ENCODE results near the gene COG2.
"Not testable (repeated sequence)": the region's sequence is repeated elsewhere in the genome, so short reads cannot be mapped to it uniquely, and the experiment has no call there.

The COG2 gene, protein sequence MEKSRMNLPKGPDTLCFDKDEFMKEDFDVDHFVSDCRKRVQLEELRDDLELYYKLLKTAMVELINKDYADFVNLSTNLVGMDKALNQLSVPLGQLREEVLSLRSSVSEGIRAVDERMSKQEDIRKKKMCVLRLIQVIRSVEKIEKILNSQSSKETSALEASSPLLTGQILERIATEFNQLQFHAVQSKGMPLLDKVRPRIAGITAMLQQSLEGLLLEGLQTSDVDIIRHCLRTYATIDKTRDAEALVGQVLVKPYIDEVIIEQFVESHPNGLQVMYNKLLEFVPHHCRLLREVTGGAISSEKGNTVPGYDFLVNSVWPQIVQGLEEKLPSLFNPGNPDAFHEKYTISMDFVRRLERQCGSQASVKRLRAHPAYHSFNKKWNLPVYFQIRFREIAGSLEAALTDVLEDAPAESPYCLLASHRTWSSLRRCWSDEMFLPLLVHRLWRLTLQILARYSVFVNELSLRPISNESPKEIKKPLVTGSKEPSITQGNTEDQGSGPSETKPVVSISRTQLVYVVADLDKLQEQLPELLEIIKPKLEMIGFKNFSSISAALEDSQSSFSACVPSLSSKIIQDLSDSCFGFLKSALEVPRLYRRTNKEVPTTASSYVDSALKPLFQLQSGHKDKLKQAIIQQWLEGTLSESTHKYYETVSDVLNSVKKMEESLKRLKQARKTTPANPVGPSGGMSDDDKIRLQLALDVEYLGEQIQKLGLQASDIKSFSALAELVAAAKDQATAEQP

DNA sequence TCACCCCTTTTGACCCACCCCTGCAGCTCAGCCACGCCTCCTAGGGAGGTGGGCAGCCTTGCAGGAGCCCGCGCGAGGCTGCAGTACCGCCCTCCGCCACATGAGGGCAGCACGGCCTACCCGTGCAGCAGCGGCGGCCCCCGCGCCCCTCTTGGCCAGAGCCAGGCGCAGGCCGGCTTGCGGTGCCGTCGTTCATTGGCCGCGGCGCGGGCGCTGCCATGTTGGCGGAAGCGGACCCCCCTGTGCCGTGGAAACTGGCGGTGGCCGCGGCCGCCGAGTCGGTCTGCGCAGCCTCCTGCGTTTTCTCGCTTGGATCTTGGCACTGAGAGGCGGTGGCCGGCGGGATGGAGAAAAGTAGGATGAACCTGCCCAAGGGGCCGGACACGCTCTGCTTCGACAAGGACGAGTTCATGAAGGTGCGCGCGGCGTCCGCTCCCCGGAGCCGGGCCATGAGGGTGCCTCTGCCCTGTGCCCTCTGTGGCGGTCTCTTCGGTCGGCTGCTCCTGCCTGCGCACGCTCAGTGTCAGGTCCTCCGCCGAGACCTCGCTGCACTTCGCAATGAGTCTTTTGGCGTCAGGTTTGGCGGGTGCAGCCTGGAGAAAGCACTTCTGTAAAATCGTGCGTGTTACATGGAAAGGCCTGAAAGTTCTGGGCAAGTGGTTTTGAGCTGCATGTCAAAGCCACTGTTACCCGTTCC lies at the start of gene COG2:
Gene COG2, plus strand, starts transcription at position 219 of the 697 bp plus-strand sequence. Its CDS starts 126 bp downstream, at position 345.
- DNase-seq (ENCODE audit: low read depth in 2 of 2), result peak; percentile 98

DNA sequence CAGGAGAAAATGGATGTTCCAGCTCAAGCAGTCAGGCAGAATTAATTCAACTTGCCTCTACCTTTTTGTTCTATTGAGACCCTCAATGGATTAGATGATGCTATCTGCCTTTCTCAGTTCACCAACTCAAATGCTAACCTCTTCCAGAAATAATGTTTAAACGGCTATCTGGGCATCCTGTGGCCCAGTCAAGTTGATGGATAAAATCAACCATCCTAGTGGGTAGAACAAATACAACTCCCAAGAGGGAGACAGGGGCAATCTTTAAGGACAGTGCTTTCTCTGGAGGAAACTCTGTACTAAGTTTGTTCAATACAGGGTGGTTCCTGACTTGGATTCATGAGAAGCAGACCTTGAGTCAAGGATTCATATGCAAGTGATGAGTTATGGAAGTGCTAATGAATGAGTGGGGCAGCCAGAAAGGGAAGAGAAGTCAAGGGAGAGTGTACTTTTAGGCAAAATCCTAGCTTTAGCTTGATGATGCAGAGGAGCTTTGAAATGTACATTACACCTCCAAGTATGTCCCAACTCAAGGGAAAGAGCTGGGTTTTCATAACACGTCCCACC lies 49.4 kb upstream of the COG2 start:
- DNase-seq (ENCODE audit: low read depth in 2 of 2), result no peak

DNA sequence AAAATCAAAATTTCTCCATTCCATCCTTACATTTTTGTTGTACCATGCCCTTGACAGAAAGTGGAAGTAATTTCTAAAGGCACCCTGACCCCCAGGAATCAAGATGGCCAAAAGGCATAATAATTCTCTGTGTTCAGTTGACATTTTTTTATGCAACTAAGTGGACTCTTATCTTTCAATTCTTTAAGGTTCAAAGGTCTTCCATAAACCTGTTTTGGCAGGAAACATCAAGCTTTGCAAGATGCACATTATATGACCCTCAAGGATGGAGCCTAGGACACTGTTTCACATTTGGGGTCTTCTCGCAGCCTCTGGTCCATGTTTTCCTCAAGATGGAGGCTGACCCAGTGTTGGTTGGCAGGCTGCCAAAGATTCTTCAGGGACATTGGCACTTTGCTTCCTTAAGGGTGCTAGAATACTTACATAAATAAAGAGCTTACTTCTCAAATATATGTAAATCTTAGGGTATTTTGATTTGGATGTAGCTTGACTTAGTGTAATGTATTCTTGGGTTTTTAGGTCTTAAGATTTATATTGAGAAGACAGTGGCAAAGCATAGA lies 48.0 kb upstream of the COG2 start:
- DNase-seq (ENCODE audit: low read depth in 2 of 2), result no peak

DNA sequence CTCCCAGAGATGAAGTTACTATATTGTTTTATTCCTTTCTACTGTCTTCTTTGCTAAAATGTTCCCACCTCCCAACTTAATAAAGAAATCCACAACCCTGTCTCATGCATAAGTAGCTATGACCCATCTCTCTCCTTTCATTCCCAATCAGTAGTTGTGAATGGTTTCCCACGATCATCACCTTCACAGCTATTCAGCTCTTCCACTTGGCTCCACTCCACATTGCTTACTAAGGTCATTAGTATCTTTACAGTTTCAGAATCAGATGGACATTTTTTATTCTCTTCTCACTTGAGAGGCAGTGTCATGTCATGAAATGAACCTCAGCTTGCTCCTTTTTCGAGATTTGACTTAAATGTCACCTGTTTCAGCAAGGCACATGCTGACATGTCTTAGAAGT lies 47.1 kb upstream of the COG2 start:
- DNase-seq (ENCODE audit: low read depth in 2 of 2), result no peak

DNA sequence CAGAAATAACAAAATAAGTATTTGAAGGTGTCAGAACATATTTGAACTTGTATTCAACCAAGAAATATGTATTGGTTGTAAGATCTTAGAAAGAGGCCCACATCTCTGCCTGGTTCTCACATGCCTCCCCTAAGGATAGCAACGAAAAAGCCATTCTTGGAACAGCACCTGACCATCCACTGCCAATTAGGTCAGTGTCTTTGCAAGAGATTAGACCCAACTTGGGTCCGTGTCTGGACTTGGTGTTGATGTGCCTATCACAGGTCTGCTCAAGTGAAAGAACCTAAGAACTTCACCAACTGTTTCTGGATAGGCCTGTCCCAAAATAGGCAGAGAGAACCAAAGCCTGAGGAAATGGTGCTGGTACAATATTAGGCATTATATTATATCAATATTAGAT lies 46.0 kb upstream of the COG2 start:
- DNase-seq (ENCODE audit: low read depth in 2 of 2), result no peak

DNA sequence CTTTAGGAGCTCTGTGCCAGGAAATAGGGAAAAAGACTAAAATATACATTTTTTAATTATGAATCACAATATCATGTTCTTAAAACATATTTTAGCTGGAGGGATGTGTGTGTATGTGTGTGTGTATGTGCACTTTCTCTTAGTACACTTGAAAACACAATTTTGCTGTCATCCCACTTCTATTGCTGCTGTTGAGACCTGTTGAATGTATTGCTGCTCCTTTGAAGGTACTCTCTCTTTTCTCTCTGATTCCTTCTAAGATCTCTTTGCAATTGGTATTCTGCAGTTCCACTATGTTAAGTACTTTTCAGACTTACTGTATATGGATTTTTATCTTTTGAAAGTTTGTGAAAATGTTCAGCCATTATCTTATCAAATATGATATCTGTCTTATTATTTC lies 43.5 kb upstream of the COG2 start:
- DNase-seq (ENCODE audit: low read depth in 2 of 2), result no peak

DNA sequence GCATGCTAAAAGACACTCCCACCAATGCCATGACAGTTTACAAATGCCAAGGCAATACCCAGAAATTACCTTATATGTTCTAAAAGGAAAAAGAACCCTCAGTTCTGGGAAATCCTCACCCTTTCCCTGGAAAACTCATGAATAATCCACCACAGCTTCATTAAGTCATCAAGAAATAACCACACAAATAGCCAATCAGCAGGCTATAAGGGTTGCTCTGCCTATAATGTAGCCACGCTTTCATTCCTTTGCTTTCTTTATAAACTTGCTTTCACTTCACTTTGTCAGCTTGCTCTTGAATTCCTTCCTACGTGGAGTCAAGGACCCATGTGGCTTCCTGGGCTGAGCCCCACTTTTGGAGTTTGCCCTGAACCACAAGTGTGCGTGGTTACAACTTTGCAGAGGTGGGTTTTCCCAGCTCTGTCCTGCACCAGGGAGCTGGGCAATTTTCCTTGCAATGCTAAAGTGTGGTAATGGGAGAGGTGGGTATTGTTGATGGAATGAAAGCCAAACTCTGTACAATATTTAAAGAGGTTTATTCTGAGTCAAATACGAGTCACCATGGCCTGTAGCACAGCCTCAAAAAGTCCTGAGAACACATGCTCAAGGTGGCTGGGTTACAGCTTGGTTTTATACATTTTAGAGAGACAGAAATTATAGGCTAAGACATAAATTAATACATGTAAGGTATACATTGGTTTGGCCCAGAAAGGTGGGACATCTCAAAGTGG lies 42.2 kb upstream of the COG2 start:
- DNase-seq (ENCODE audit: low read depth in 2 of 2), result no peak

DNA sequence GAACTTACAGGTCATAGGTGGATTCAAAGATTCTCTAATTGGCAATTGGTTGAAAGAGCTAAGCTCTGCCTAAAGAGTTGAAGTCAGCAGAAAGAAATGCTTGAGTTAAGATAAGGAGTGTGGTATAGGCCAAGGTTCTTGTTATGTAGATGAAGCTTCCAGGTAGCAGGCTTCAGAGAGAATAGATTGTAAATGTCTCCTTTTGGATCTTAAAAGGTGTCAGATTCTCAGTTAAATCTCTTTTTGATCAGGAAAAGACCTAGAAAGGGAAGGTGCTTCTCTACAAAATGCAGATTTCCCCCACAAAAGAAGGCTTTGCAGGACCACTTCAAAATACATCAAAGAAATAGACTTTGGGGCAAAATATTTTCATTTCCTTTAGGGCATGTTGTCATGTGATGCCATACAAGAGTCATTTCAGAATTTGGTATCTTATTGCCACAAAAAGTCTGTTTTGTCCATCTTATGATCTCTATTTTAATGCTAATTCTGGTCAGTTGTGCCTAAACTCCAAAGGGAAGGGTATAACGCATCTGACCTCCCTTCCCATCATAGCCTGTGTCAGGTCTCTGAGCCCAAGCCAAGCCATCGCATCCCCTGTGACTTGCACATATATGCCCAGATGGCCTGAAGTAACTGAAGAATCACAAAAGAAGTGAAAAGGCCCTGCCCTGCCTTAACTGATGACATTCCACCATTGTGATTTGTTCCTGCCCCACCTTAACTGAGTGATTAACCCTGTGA lies 41.5 kb upstream of the COG2 start:
- not testable (repeated sequence) for DNase-seq (ENCODE audit: low read depth in 2 of 2)

DNA sequence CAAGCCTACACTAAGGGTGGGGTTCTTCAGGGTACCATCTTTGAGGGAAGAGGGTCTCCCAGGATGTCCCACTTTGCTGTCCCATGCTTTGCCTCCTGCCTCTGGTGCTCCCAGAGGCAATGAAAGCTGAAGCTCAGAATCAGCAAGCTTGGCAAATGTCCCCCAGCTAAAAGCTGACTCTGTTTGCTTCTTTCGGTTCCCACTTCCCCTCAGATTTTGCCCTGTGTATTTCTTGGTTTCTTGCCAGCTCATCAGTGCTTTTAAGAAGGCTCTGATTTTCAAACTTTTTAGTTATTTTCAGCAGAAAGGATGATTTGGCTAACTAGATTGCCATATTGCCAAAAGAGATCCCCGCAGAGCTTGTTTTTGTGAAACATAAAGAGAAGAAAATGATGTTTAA lies 33.1 kb upstream of the COG2 start:
- no peak for DNase-seq (ENCODE audit: low read depth in 2 of 2)

DNA sequence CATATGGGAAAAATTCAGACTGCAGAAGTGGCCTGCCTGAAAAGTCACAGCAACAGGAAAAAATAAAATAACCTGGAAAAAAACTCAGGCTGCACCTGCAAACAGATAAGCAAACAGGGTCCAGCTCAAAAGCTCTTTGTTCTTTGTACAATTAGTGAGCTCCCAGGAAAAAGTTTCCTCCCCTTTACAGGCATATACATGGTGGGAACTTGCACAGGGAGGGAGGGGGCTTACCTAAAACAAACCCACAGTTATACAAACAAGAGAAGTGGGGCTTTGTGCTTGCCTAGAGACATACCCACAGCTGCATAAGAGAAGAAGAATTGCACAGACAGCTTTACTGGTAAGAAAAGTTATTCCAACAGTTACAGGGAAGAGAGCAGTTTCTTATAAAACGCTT lies 31.7 kb upstream of the COG2 start:
- DNase-seq (ENCODE audit: low read depth in 2 of 2), result no peak

DNA sequence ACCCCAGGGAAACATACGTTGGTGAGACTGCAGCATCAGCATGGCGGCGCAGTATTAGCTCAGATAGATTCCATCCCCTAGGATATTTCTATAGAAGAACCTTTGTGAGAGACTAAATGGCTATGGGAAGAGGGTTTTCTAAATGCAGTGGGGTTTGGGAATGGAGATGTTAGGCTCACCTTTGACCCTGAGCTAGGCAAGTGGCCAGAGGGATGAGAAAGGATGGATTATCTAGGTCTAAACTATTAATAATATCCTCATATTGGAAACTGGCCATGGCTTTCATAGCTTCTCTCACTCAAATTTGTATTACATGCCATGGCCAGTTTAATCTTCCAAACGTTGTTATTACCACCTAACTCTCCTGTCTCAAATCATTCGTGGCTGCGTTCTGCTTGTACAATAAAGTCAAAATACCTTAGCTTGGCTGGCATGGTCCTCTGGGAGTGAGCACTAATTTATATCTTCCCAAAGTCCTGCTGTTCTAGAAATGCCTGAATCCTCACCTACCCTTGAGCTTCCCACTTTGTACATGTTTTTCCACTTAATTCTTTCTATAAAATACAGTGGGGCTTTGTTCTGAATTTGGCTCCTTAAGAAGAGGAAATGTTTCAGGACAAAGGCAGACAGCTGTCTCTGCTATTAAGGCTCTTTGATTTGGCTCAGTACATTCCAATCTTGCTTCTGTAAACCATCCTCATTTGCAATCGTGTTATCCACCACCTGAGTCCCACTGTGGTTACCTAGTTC lies 31.0 kb upstream of the COG2 start:
- DNase-seq (ENCODE audit: low read depth in 2 of 2), result no peak

DNA sequence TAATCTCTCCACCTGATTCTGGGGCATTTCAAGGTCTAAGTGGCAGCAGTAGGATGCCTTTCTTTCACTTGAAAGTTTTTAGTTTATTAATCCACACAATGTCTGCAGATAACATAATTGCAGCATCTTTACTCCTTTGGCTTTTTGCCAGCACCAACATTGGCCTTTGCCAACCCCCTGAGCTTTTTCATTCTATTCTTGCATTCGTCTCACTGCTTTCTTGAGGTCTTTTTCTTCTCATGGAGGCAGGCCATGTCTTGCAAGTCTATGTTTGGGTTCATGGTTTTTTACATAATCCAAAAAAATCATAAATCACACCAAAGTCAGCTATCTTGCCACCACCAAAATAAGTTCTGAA lies 30.4 kb upstream of the COG2 start:
- DNase-seq (ENCODE audit: low read depth in 2 of 2), result no peak

DNA sequence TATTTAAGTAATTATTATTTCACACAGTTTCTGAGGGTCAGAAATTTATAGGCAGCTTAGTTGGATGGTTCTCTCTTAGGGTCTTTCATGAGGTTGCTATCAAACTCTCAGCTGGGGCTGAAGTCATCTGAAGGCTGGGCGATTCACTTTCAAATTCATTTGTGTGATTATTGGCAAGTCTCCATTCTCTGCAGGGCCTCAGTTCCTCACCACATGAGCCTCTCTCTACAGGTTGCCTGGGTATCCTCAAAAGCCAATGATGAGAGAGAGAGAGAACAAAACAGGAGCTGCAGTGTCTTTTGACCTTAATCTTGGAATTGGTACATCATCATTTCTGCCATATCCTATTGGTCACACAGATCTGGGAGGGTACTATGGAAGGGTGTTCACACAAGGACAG lies 29.6 kb upstream of the COG2 start:
- no peak for DNase-seq (ENCODE audit: low read depth in 2 of 2)

DNA sequence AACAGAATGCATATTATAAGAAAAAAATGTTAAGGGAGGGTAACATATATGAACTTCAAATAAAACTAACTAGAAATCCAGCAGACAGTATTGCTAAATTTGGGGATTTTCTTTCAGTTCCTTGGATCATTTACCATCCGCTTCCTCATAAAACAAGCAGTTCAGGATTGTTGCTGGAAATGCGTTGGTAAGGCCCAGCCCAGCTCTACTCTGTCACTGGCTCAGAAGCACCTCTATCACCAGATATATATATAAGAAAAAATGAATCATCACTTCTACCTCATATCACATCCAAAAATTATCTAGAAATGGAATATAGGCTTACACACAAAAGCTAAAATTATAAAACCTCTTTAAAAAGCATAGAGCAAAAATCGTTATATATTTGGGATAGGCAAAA lies 28.2 kb upstream of the COG2 start:
- no peak for DNase-seq (ENCODE audit: low read depth in 2 of 2)

DNA sequence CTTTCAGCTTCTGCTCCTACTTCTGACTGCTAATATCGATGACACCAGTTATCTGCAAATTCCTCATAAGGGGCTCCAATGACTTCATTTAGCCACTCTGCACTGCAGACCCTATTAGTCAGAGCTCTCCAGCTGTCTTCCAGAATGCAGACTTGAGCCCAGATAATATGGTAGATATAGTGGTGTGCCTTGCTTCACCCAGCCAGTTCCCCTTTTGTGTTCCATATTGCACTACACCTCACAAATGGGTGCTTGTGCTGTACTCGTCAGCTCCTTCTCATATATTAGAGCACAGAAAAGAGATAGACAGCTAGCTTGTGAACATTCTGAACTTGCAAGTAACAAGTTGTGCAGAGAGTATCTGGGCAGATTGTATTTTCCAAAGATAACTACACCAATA lies 23.7 kb upstream of the COG2 start:
- no peak for DNase-seq (ENCODE audit: low read depth in 2 of 2)

DNA sequence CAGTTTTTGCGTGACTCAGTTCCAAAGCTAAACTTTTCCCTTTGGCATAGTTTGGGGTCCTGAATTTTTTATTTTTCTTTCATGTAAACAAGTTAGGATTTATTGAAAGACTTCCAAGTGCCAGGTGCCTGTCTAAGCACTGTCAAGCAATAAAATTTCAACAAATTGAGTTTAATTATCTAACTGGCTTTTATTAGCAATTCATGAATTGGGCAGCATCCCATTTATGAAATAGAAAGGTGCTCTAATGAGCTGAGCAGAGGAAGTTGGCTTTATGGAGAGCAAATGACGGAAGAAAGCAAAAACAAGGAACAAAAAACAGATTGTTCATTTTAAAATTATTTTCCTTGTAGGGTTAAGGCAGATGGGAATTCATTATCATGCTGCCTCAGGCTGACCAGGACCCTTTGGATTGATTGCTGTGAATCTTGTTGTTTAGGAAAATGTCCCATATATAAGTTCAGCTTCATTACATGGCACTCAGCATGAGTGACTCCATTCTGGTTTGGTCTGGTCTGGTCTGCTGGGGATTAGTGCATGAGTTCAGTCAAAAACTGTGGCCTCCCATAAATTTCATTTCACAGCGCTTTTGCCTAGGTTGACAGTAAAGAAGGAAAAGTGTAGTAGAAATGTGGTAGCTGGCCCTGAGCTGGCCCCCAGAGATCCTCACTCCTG lies 21.5 kb upstream of the COG2 start:
- DNase-seq (ENCODE audit: low read depth in 2 of 2), result no peak

DNA sequence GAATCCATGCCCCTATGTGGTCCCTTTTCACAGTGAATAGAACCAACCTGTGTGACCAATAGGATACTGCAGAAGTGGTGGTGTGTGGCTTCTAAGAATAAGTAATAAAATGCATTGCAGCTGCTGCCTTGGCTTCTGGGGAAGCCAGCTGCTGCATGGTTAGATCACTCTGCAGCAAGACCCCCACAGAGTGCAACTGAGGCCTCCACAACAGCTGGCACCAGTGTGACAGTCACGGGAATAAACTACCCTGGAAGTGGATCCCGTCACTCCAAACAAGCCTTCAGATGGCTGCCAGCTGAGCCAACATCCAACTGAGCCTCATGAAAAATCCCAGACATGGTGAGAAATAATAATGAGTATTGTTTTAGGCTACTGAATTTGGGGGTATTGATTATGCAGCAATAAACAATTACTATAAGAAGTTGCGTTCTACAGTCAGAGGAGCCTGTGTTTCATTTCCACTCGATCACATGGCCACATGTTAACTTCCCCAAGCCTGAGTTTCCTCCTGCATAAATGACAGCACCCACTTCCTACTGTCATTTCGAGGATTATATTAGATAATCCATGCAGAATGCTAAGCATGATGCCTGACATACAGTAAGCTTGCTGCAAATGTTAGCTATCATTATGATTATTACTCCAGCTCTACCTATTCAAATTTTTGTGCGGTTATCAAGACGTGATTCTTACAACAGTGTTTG lies 20.8 kb upstream of the COG2 start:
- no peak for DNase-seq (ENCODE audit: low read depth in 2 of 2)

DNA sequence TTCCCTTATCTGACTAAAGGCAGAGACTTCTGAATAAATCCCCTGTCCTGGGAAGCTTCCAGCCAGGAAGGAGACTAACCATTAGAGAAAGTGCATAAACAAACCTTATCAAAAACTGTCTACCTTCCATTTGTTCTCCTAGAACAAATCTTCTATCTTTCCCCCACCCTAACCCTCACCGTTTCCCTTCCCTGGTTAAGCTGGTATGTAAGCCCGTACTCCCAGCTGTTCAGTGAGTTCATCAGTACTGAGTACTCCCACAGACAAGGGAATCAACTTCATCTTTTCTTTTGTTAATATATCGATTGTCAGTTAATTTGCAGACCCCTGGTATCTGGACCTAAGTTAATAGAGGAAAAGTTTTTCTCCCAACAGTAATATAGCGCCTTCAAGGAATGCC lies 20.1 kb upstream of the COG2 start:
- DNase-seq (ENCODE audit: low read depth in 2 of 2), result no peak

Measured in stimulated activated CD8-positive, alpha-beta memory T cell treated with anti-CD3 and anti-CD28 coated beads, Interleukin-2, amount 100 ng/mL, for 48 hours (primary cell).